ENCODE measurements around the gene IGSF21.

IGSF21 gene

DNA sequence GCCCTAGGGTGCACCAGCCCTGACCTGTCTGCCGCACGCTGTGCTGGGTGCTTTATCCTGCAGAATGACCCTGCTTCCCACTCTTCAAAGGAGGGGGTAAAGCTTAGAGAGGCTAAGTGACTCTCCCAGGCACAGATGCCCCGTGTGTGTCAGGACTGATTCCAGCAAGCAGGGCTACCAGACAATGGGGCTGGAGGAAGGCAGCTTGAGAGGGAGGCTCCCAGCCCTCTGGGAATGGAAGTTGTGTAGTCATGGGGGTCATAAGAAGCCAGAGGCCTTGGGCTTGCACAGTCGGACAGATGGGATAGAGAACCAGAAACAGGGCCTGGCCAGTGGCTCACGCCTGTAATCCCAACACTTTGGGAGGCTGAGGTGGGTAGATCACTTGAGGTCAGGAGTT lies 279.0 kb downstream of the IGSF21 start:
- H3K27ac ChIP-seq, result no peak overlapping the region
- no peaks in the 10 kb centered on the region for H3K27me3 ChIP-seq (ENCODE audit: control insufficient read depth, insufficient read depth, low read length)
- H3K4me1 ChIP-seq, result no peaks in the 10 kb centered on the region
- no peak overlapping the region for H2AFZ ChIP-seq
- H3K36me3 ChIP-seq (ENCODE audit: control insufficient read depth, insufficient read depth, low read length), result no peaks in the 10 kb centered on the region
- no peak overlapping the region for H3K9ac ChIP-seq
- no peak overlapping the region for H3K4me3 ChIP-seq (ENCODE audit: low read depth, low read length)
- no peaks in the 10 kb centered on the region for H3K9me3 ChIP-seq (ENCODE audit: control insufficient read depth, low read length)
- no peaks in the 10 kb centered on the region for H3K79me2 ChIP-seq
- TF ChIP-seq, protein P1, sequence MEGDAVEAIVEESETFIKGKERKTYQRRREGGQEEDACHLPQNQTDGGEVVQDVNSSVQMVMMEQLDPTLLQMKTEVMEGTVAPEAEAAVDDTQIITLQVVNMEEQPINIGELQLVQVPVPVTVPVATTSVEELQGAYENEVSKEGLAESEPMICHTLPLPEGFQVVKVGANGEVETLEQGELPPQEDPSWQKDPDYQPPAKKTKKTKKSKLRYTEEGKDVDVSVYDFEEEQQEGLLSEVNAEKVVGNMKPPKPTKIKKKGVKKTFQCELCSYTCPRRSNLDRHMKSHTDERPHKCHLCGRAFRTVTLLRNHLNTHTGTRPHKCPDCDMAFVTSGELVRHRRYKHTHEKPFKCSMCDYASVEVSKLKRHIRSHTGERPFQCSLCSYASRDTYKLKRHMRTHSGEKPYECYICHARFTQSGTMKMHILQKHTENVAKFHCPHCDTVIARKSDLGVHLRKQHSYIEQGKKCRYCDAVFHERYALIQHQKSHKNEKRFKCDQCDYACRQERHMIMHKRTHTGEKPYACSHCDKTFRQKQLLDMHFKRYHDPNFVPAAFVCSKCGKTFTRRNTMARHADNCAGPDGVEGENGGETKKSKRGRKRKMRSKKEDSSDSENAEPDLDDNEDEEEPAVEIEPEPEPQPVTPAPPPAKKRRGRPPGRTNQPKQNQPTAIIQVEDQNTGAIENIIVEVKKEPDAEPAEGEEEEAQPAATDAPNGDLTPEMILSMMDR (IDR thresholded peaks at IDR 0.05), result no peak
- H3K4me2 ChIP-seq (ENCODE audit: low read length), result no peak overlapping the region

DNA sequence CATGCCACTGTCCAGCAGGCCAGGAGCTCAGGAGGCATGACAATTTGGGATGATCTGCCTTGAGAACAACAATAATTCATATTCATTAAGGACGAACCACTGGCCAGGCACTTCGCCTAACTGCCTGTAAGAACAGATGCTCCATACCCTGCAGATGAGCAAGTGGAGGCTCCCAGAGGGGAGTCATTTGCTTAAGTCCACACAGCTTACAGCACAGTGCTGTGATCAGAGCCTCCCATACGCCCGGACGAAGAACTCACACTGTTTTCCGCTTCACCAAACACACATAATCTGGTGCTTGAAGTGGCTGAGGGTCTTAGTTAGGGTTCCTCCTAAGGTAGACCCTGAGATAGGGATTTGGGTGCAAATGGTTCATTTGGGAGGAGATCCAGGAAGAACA lies 279.7 kb downstream of the IGSF21 start:
- no peak overlapping the region for H2AFZ ChIP-seq
- H3K4me2 ChIP-seq (ENCODE audit: low read length), result no peak overlapping the region
- no peaks in the 10 kb centered on the region for H3K9me3 ChIP-seq (ENCODE audit: control insufficient read depth, low read length)
- no peaks in the 10 kb centered on the region for H3K27me3 ChIP-seq (ENCODE audit: control insufficient read depth, insufficient read depth, low read length)
- H3K36me3 ChIP-seq (ENCODE audit: control insufficient read depth, insufficient read depth, low read length), result no peaks in the 10 kb centered on the region
- H3K79me2 ChIP-seq, result no peaks in the 10 kb centered on the region
- TF ChIP-seq, protein P1 (IDR thresholded peaks at IDR 0.05), result no peak
- H3K27ac ChIP-seq, result no peak overlapping the region
- H3K4me3 ChIP-seq (ENCODE audit: low read depth, low read length), result no peak overlapping the region
- H3K4me1 ChIP-seq, result no peaks in the 10 kb centered on the region
- H3K9ac ChIP-seq, result no peak overlapping the region

DNA sequence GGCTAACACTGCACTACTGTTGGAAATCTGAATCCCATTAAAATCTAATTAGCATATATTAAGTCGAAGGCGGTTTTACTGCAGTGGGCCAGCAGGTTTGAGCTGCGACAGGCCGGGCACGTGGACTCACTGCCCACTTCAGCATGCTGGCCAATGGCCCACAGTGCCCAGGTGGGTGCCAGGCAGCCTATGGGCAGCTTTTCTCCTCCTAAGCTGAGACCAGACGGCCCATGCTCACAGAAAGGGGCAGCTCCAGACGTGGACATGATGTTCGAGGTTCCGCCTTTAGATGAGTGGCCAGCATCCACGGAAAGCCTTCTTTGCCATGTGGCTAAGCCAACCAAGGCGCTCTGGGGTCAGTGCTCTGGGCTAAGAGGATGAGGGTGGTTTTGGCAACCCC lies 283.4 kb downstream of the IGSF21 start:
- TF ChIP-seq, protein P1 (IDR thresholded peaks at IDR 0.05), result no peak
- Histone ChIP-seq H3K27me3 (ENCODE audit: control insufficient read depth, insufficient read depth, low read length) (no peaks in the 10 kb centered on the region), H3K9me3 (ENCODE audit: control insufficient read depth, low read length) (no peaks in the 10 kb centered on the region), H3K79me2 (no peaks in the 10 kb centered on the region), H3K4me3 (ENCODE audit: low read depth, low read length) (no peak overlapping the region), H2AFZ (no peak overlapping the region), H3K9ac (no peak overlapping the region), H3K36me3 (ENCODE audit: control insufficient read depth, insufficient read depth, low read length) (no peaks in the 10 kb centered on the region), H3K4me1 (no peaks in the 10 kb centered on the region), H3K4me2 (ENCODE audit: low read length) (no peak overlapping the region), H3K27ac (no peak overlapping the region)

DNA sequence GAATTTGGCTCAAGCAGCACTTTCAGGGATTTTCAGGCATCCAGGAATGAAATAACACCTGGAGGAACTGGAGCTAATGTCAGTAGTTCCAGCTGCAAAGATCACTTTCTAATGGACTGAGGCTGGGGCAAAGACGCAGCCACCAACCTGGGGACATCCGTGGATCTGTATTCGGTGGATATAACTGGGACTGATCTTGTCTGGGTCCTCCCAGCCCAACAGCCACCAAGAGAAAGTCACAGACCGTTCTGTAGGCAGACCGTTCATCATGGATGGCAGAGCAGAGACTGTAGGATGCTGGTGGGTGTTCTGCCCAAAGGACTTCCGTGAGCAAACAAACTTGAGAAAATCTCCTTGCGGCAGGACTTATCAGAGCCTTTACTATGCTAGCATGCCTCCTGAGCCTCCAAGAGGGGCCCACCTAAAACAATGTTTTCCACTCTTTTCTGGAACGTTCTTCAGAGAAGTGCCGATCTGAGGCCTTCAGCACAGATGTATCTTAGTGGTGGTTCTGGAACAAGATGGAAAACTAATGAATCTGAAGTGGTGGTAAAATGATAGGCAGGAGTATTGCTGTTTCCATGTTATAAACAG lies 287.1 kb downstream of the IGSF21 start:
- H3K4me3 ChIP-seq (ENCODE audit: low read depth, low read length), result no peak overlapping the region
- no peak overlapping the region for H3K27ac ChIP-seq
- no peak overlapping the region for H2AFZ ChIP-seq
- TF ChIP-seq, protein P1 (IDR thresholded peaks at IDR 0.05), result no peak
- H3K79me2 ChIP-seq, result no peaks in the 10 kb centered on the region
- H3K4me2 ChIP-seq (ENCODE audit: low read length), result no peak overlapping the region
- no peak overlapping the region for H3K9ac ChIP-seq
- no peaks in the 10 kb centered on the region for H3K36me3 ChIP-seq (ENCODE audit: control insufficient read depth, insufficient read depth, low read length)
- H3K4me1 ChIP-seq, result no peaks in the 10 kb centered on the region
- H3K9me3 ChIP-seq (ENCODE audit: control insufficient read depth, low read length), result no peaks in the 10 kb centered on the region
- no peaks in the 10 kb centered on the region for H3K27me3 ChIP-seq (ENCODE audit: control insufficient read depth, insufficient read depth, low read length)

DNA sequence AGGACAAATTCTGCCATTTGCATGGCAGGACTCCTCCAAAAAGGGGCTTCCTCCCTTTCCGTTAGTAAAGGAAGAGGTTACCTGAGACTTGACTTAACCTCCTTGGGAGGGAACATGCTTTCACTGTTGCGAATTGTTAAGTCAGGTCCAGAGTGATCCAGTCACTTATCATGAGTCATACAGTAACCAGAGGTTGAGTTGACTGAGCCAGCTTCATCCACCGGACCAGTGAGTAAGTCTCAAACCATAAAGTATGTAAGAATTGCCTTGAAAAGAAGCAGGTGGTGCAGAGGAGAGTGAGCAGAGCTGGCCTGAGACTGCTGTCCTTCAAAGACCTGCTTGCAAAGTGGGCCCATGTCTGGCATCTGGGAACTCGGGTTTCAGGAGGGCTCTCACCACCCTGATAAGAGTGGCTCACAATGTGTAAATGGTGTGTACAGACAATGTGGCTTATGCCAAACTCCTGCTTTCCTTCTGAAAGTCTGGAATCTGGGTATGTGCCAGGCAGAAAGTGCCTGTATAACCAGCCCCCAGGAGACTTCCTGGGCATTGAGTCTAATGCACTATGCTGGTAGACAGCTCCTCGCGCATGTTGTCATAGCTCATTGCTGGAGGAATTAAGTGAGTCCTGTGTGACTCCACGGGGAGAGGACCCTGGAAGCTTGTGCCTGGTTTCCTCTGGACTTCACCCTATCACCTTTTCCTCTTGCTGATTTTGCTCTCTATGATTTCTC lies 288.8 kb downstream of the IGSF21 start:
- Histone ChIP-seq H3K36me3 (ENCODE audit: control insufficient read depth, insufficient read depth, low read length) (no peaks in the 10 kb centered on the region), H2AFZ (no peak overlapping the region), H3K4me2 (ENCODE audit: low read length) (no peak overlapping the region), H3K27ac (no peak overlapping the region), H3K9ac (no peak overlapping the region), H3K4me1 (no peaks in the 10 kb centered on the region), H3K79me2 (no peaks in the 10 kb centered on the region), H3K9me3 (ENCODE audit: control insufficient read depth, low read length) (no peaks in the 10 kb centered on the region), H3K27me3 (ENCODE audit: control insufficient read depth, insufficient read depth, low read length) (no peaks in the 10 kb centered on the region), H3K4me3 (ENCODE audit: low read depth, low read length) (no peak overlapping the region)
- TF ChIP-seq, protein P1 (IDR thresholded peaks at IDR 0.05), result no peak
